BLaER1 (cell line): Measurements from ENCODE around the gene QSER1.
"Not testable (repeated sequence)": the region's sequence is repeated elsewhere in the genome, so short reads cannot be mapped to it uniquely, and the experiment has no call there.

Experiments used
- H3K27ac ChIP-seq: shearing (Covaris generic); formaldehyde crosslinking; 2 replicates; pipeline ENCODE4 v1.8.1; 2022
- H3K27me3 ChIP-seq: shearing (Covaris generic); formaldehyde crosslinking; 2 replicates; pipeline ENCODE4 v1.8.1; 2022
- H3K36me3 ChIP-seq: shearing (Covaris generic); formaldehyde crosslinking; 2 replicates; pipeline ENCODE4 v1.8.1; 2022
- H3K4me1 ChIP-seq: shearing (Covaris generic); formaldehyde crosslinking; 2 replicates; pipeline ENCODE4 v1.8.1; 2022
- H3K4me2 ChIP-seq: shearing (Covaris generic); formaldehyde crosslinking; 2 replicates; pipeline ENCODE4 v1.8.1; 2022
- H3K4me3 ChIP-seq: shearing (Covaris generic); formaldehyde crosslinking; 2 replicates; pipeline ENCODE4 v1.8.1; 2022
- H3K9ac ChIP-seq: shearing (Covaris generic); formaldehyde crosslinking; 2 replicates; pipeline ENCODE4 v1.8.1; 2022
- H3K9me3 ChIP-seq: shearing (Covaris generic); formaldehyde crosslinking; 2 replicates; pipeline ENCODE4 v1.8.1; 2022
- H4K20me1 ChIP-seq: shearing (Covaris generic); formaldehyde crosslinking; 2 replicates; pipeline ENCODE4 v1.8.1; 2022
- Cebpa-rat ChIP-seq: shearing (Covaris generic); IDR thresholded peaks from 2 replicates; pipeline ENCODE4 v1.8.1; 2022

The QSER1 gene

DNA sequence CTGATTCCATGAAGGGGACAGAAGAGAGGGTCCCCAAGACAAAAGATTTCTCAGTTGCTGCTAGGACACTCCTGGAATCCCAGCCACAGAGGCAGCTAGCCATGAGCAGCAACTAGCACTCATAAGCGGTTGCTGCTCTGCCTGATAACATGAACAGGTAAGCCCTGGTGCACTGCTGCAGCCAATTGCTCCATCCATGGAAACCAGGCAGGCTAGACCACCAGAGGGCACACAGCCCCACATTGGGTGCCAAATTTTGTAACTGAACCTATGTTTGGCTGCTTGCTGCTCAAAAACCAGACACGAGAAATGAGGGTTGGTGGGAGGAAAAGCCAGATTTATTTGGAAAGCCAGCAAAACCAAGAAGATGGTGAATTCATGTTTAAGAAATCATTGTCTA is 21.9 kb upstream of the QSER1 start:
- Histone ChIP-seq H3K9me3 (no peaks in the 10 kb centered on the region), H3K27ac (no peak overlapping the region), H3K36me3 (no peaks in the 10 kb centered on the region), H4K20me1 (no peaks in the 10 kb centered on the region), H3K4me3 (no peak overlapping the region), H3K9ac (no peak overlapping the region), H3K4me2 (no peak overlapping the region), H3K27me3 (no peaks in the 10 kb centered on the region), H3K4me1 (no peaks in the 10 kb centered on the region)
- no peak for TF ChIP-seq Cebpa-rat

- H3K27ac ChIP-seq: no peak overlapping the region
- no peaks in the 10 kb centered on the region for H3K36me3 ChIP-seq
- H4K20me1 ChIP-seq: no peaks in the 10 kb centered on the region
- no peaks in the 10 kb centered on the region for H3K4me1 ChIP-seq
- H3K27me3 ChIP-seq: no peaks in the 10 kb centered on the region
- no peak overlapping the region for H3K4me3 ChIP-seq
- no peak for TF ChIP-seq Cebpa-rat
- no peak overlapping the region for H3K4me2 ChIP-seq
- H3K9me3 ChIP-seq: no peaks in the 10 kb centered on the region
- no peak overlapping the region for H3K9ac ChIP-seq
Measured at GRCh38 chr11:32874132-32874531, 18.5 kb upstream of the QSER1 start.

- no peak overlapping the region for H3K27ac ChIP-seq
- H3K36me3 ChIP-seq: no peaks in the 10 kb centered on the region
- H3K4me1 ChIP-seq: no peaks in the 10 kb centered on the region
- H3K27me3 ChIP-seq: no peaks in the 10 kb centered on the region
- no peak for TF ChIP-seq Cebpa-rat
- no peaks in the 10 kb centered on the region for H4K20me1 ChIP-seq
- no peak overlapping the region for H3K4me2 ChIP-seq
- H3K9me3 ChIP-seq: no peaks in the 10 kb centered on the region
- no peak overlapping the region for H3K4me3 ChIP-seq
- H3K9ac ChIP-seq: no peak overlapping the region
Measured at GRCh38 chr11:32881286-32881685, 11.3 kb upstream of the QSER1 start.

DNA sequence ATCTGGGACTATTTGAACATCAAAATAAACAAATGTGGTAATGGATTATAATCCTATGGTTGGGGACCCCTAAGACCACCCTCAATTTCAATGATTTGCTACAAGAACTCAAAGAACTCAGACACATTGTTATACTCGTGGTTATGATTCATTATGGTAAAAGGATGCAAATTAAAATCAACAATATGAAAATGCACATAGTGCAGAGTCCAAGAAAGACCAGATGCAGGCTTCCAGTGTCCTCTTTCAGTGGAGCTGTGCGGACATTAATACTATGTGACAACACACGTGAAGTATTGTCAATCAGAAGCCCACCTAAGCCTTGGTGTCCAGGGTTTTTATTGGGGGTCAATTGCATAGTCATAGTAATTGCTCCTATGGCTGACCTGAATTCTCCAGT is 9.2 kb upstream of the QSER1 start:
- Histone ChIP-seq H3K9ac (no peak overlapping the region), H3K9me3 (peaks cover 12% of the 10 kb centered on the region), H3K27me3 (no peaks in the 10 kb centered on the region), H4K20me1 (no peaks in the 10 kb centered on the region), H3K4me1 (no peaks in the 10 kb centered on the region), H3K36me3 (no peaks in the 10 kb centered on the region), H3K27ac (no peak overlapping the region), H3K4me2 (no peak overlapping the region), H3K4me3 (no peak overlapping the region)
- TF ChIP-seq Cebpa-rat: no peak

GRCh38 chr11:32884023-32884422 is 8.6 kb upstream of the QSER1 start:
- Histone ChIP-seq H3K36me3 (no peaks in the 10 kb centered on the region), H3K27me3 (no peaks in the 10 kb centered on the region), H3K9me3 (peaks cover 15% of the 10 kb centered on the region), H3K4me3 (no peak overlapping the region), H3K27ac (no peak overlapping the region), H3K4me2 (no peak overlapping the region), H3K4me1 (no peaks in the 10 kb centered on the region), H4K20me1 (no peaks in the 10 kb centered on the region), H3K9ac (no peak overlapping the region)
- no peak for TF ChIP-seq Cebpa-rat

DNA sequence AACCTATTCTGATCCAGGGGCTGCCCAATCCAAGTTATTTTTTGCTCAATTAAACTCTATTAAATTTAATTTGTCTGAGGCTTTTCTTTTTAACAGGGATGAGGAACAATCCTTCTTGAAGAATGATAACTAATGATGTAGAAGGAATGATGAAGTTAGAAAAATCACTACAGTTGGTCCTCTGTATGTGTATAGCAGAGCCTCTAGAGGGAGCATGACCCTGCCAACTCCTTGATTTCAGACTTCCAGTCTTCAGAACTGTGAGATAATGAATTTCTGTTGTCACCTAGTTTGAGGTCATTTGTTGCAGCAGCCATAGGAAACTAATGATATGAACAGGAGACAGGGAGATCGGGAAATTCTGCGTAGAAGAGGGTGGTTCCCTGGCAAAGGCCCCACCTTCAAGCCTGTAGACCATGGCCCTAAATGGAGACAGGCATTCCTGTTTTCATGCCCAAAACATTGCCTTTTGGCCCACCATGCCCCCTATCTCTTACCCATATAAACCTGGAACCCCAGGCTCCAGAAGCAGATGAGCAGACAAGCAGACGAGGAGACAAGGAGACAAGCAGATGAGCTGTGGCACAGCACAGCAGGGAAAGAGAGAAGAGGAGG is 7.7 kb upstream of the QSER1 start:
- Histone ChIP-seq H4K20me1 (no peaks in the 10 kb centered on the region), H3K27me3 (no peaks in the 10 kb centered on the region), H3K9me3 (peaks cover 15% of the 10 kb centered on the region), H3K4me3 (no peak overlapping the region), H3K4me2 (no peak overlapping the region), H3K27ac (no peak overlapping the region), H3K9ac (no peak overlapping the region), H3K36me3 (no peaks in the 10 kb centered on the region), H3K4me1 (no peaks in the 10 kb centered on the region)
- no peak for TF ChIP-seq Cebpa-rat

DNA sequence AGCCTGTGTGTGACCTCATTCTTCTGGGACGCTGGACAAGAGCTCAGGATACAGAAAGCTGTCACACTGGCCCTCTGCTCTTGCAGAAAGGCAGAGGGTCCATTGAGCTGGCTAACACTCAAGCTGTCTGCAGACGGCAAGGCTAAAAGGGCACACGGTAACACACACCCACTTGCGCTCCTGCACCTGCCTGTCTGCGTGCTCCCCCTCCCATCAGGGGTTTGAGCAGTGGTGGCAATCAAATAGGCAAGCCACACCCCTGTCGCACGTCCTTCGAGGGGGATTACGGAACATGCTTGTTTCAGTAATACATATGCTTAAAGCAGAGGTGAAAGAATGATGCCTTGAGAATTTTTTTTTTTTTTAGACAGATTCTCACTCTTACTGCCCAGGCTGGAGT is 7.1 kb upstream of the QSER1 start:
- Histone ChIP-seq H3K4me3 (no peak overlapping the region), H4K20me1 (no peaks in the 10 kb centered on the region), H3K9me3 (peaks cover 15% of the 10 kb centered on the region), H3K4me1 (no peaks in the 10 kb centered on the region), H3K9ac (no peak overlapping the region), H3K4me2 (no peak overlapping the region), H3K36me3 (no peaks in the 10 kb centered on the region), H3K27me3 (no peaks in the 10 kb centered on the region), H3K27ac (no peak overlapping the region)
- TF ChIP-seq Cebpa-rat: no peak

- TF ChIP-seq Cebpa-rat: no peak
- Histone ChIP-seq H3K9me3 (peaks cover 15% of the 10 kb centered on the region), H3K27me3 (no peaks in the 10 kb centered on the region), H3K4me1 (peaks cover 1% of the 10 kb centered on the region), H3K9ac (no peak overlapping the region), H3K4me2 (no peak overlapping the region), H3K36me3 (no peaks in the 10 kb centered on the region), H3K27ac (no peak overlapping the region), H3K4me3 (no peak overlapping the region), H4K20me1 (no peaks in the 10 kb centered on the region)
Measured at GRCh38 chr11:32886180-32886579, 6.4 kb upstream of the QSER1 start.

GRCh38 chr11:32887707-32888383 is 4.8 kb upstream of the QSER1 start:
- not testable (repeated sequence) for H3K9ac ChIP-seq, H3K4me2 ChIP-seq, H3K36me3 ChIP-seq, H3K27me3 ChIP-seq, H3K27ac ChIP-seq, H4K20me1 ChIP-seq, H3K4me3 ChIP-seq
- H3K9me3 ChIP-seq: peaks cover 15% of the 10 kb centered on the region
- peaks cover 11% of the 10 kb centered on the region for H3K4me1 ChIP-seq

DNA sequence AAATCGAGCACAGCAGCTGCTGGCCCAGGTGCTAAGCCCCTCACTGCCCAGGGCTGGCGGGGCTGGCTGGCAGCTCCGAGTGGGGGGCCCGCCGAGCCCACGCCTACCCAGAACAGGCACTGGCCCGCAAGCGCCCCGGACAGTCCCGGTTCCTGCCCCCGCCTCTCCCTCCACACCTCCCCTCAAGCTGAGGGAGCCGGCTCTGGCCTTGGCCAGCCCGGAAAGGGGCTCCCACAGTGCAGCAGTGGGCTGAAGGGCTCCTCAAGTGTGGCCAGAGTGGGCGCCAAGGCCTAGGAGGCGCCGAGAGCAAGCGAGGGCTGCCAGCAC is 4.3 kb upstream of the QSER1 start:
- H3K27ac ChIP-seq, H4K20me1 ChIP-seq, H3K27me3 ChIP-seq, H3K36me3 ChIP-seq, H3K9ac ChIP-seq, H3K4me2 ChIP-seq, H3K4me3 ChIP-seq: not testable (repeated sequence)
- Histone ChIP-seq H3K9me3 (peaks cover 15% of the 10 kb centered on the region), H3K4me1 (peaks cover 11% of the 10 kb centered on the region)

GRCh38 chr11:32888805-32889204 is 3.8 kb upstream of the QSER1 start:
- Histone ChIP-seq H3K4me3 (no peak overlapping the region), H3K27ac (no peak overlapping the region), H3K4me2 (no peak overlapping the region), H3K9ac (no peak overlapping the region), H3K4me1 (peaks cover 11% of the 10 kb centered on the region), H3K27me3 (no peaks in the 10 kb centered on the region), H3K9me3 (peaks cover 15% of the 10 kb centered on the region), H4K20me1 (no peaks in the 10 kb centered on the region), H3K36me3 (no peaks in the 10 kb centered on the region)
- TF ChIP-seq Cebpa-rat: no peak
